ENCODE measurements around the gene IGF1R.
"Not testable (repeated sequence)": the region's sequence is repeated elsewhere in the genome, so short reads cannot be mapped to it uniquely, and the experiment has no call there.

IGF1R gene

DNA sequence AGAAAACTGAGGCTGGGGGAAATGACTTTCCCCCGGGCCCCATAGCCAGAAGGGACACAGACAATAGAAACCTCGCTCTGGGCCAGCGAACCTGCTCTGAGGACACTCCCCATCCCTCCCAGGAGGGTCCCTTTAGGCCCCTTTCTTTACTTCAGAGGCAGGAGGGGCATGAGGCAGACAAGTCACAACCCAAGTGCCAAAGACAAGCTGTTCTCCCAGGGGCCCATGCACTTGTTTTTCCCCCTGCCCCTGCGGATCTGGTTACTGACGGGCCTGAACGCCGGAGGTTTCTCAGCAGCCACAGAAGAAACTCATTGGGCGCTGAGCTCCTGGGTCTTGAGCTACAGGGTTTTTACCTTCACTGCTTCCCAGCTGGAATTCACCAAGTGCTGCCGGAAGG lies 349.4 kb downstream of the IGF1R start:
- no peak for DNase-seq (ENCODE audit: low read depth)

GRCh38 chr15:98998279-98998678 lies 349.9 kb downstream of the IGF1R start:
- DNase-seq (ENCODE audit: low read depth), result no peak

GRCh38 chr15:98999233-98999632 lies 350.9 kb downstream of the IGF1R start:
- DNase-seq (ENCODE audit: low read depth), result no peak

DNA sequence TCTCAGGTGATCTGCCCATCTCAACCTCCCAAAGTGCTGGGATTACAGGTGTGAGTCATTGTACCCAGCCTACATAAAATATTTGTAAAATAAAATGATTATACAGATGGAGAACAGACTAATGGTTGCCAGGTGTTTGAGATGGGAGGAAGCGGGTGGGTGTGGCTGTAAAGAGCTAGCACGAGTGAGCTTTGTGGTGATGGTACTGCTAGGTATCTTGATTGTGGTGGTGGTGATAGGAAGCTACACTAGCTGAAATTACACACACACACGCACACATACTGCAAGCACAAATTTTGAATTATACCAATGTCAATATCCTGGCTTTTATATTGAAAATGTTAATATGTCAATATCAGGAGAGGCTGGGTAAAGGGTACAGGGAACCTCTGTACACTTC lies 353.9 kb downstream of the IGF1R start:
- no peak for DNase-seq (ENCODE audit: low read depth)

- not testable (repeated sequence) for DNase-seq (ENCODE audit: low read depth)
Measured at GRCh38 chr15:99003317-99003716, 355.0 kb downstream of the IGF1R start.

DNA sequence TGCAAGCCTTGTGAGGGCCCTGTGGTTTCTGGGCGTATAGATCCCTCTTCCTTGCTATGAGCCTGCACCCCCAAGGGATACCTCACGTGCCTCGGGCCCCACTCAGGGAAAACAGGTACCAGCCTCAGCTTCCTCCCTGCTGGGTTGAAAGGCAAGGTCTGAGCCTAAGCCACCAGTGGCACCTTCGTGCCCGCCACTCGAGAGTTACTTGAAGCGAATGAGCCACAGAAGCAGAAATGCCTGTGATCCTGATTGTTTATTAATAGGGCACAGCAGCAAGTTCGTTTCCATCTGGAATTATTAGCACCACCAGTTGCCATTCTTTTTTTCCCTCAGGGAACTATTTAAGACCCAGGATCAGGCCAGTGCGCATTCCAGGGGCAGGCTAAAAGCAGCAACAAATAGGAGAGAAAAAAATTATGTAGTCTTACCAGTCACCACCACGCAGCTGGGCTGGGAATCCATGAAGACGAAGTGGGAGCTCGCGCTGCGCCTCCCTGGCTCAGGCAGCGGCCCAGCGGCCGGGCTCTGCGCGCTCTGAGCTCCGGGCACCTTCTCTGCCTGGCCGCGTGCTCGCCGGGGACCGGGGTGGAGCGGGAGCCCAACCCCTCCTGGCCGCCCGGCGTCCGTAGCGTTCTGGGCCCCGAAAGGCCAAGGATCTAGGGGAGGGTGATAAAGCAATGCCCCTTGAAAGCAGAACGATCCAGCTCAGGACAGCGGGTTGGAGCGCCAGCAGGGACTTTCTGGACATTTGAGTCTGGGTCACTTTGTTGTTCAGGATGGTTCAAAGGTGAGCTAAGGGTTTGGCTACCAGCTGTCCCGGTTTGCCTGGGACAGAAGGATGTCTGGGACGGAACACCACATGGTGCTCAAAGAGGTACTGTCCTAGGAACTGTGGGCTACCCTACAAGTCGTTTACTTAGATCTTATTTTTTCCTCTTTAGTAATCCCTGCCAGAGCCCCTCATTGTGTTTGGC lies 356.9 kb downstream of the IGF1R start:
- DNase-seq (ENCODE audit: low read depth), result not testable (repeated sequence)

DNA sequence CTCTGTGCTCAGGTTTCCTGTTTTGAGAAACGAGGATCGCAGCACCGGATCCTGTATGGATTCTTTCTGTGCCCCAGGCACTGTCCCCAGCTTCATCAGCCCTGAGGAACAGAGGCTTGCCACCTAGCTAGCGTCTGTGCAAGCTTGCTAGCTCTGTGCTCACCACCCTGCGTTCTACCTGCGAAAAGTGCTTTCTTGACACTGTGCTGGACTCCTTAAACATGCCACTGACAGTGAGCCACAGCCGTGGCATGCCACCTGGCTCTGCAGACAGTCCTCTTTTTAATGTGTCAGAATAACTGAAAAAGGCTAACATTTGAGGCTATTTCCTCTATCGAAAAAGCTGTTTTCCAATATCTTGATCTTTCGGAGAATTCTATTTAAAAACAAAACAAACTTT lies 357.8 kb downstream of the IGF1R start:
- DNase-seq (ENCODE audit: low read depth), result no peak

- no peak for DNase-seq (ENCODE audit: low read depth)
Measured at GRCh38 chr15:99006904-99007495, 358.7 kb downstream of the IGF1R start.

GRCh38 chr15:99009741-99010330 lies 361.5 kb downstream of the IGF1R start:
- no peak for DNase-seq (ENCODE audit: low read depth)

DNA sequence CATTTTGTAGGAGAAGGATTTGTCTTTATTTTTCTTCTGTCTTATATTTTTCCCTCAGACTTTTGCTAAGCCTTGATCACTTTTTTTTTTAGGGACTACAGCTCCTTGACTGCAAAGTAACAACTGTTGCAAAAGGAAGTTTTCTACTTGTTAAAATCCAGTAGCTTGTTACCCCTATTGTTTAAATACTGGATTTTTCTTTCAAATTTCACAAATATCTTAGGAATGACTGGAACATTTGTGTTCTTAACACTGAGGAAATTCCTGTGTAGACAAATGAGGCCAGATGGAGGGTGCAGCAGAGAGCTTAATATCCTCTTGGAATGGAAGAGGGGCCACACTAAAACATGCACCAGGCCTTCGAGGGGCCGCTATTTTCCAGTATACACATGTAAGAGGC lies 362.4 kb downstream of the IGF1R start:
- no peak for DNase-seq (ENCODE audit: low read depth)
